ENCODE results near the gene RELL1. TPM values are rescaled to one million over a fixed set of nuclear protein-coding genes. Genes with fewer than 3 reads are reported as not detected.
A peak's percentile ranks its signal among the peaks of the same experiment; 100 is the strongest.

RELL1 gene
- polyA plus RNA-seq, 1 of the 3 experiments (the other 2 are of a cell fraction) = 4.5 TPM

DNA sequence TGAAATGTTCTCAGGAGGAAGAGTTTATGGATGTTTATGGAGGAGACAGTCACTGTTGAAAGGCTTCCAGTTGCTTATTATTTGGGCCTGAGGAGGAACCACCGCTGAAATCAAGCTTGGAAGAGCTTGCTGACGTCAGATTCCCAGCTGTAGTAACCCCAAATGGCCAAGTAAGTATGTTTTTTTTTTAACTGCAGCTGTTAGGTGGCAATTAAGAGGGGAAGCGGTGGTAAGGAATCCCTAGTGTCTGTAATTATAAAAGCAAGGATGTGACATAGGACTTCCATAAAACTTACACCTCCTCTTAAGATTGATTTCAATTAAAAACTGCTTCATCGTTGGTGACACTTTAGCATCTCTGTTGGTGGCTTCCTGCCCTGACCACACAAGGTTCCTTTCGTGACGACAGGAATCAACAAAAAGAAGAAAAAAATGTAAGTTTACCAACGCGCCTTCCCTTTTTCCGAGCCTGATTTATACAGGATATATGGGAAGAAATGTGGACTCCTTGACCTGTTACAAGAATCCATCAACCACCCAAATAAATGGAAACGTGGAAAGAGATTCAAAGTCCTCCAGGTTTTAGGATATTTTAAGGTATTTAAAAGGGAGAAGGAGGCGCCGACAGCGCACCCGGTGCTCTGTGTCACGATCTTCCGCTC, 884 bp downstream of the RELL1 start:
- H3K79me2 ChIP-seq (ENCODE audit: insufficient read depth) = peaks cover 40% of the 10 kb centered on the region

DNA sequence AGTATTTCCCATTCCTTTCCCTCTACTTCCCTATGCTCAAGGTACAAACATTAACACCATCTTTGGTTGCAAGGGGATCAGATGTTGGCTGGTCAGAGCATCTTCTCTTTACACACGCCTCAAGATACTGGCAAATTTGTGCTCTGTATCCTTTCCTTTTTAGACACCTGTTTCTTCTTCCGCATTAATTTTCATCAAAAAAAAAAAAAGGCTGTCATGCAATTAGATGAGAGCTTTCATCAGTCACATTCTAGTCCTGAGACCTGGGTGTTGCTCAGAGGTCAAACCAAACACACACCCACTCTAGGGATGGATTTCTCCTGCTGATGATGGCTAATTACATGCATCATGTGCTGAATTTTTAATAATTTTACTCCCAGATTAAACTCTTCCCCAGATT, 2.0 kb downstream of the RELL1 start:
- Histone ChIP-seq H3K9ac (no peak overlapping the region), H2AFZ (ENCODE audit: low read depth) (no peak overlapping the region), H3K27ac (ENCODE audit: low read depth in 2 of 2, low read length in 1 of 2) (no peak overlapping the region), H3K36me3 (replicated peaks in 1 of 2; ENCODE audit: control insufficient read depth in 1 of 2, insufficient read depth in 2 of 2, low read length in 1 of 2) (no peaks in the 10 kb centered on the region), H3K79me2 (ENCODE audit: insufficient read depth) (peaks cover 51% of the 10 kb centered on the region), H3K4me1 (ENCODE audit: control insufficient read depth in 1 of 2, insufficient read depth in 2 of 2, low read depth in 1 of 2, low read length in 1 of 2) (peaks cover 3 to 16% of the 10 kb centered on the region in 2 experiments; a peak in 3 of 4 replicates), H3K4me2 (0 out of 2 replicates have a peak overlapping the region, but pooled peaks have one; percentile 76), H3K9me3 (no peaks in the 10 kb centered on the region), H3K4me3 (ENCODE audit: low read depth in 2 of 2, low read length in 1 of 2) (no peak overlapping the region), H3K27me3 (ENCODE audit: insufficient read depth) (no peaks in the 10 kb centered on the region), H3K9me2 (no peaks in the 10 kb centered on the region), H4K20me1 (ENCODE audit: insufficient read depth) (0 out of 2 replicates have a peak, but pooled peaks cover 3% of the 10 kb centered on the region), H3F3A (replicated peaks; ENCODE audit: insufficient read depth) (no peaks in the 10 kb centered on the region)
- CTCF ChIA-PET = no interaction called here
- TF ChIP-seq RAD21 (IDR thresholded peaks at IDR 0.05; ENCODE audit: low read length) = no peak
- no peak for TF ChIP-seq ELF1 (IDR thresholded peaks at IDR 0.05)
- TF ChIP-seq RCOR1 (IDR thresholded peaks at IDR 0.05; ENCODE audit: low read length) = no peak
- TF ChIP-seq RFX5 (IDR thresholded peaks at IDR 0.05; ENCODE audit: low read length) = no peak
- no peak for TF ChIP-seq NRF1 (IDR thresholded peaks at IDR 0.05; ENCODE audit: low read depth, low read length)
- no peak for TF ChIP-seq MEF2A (IDR thresholded peaks at IDR 0.05; ENCODE audit: borderline replicate concordance, low read depth)
- TF ChIP-seq, protein P1, sequence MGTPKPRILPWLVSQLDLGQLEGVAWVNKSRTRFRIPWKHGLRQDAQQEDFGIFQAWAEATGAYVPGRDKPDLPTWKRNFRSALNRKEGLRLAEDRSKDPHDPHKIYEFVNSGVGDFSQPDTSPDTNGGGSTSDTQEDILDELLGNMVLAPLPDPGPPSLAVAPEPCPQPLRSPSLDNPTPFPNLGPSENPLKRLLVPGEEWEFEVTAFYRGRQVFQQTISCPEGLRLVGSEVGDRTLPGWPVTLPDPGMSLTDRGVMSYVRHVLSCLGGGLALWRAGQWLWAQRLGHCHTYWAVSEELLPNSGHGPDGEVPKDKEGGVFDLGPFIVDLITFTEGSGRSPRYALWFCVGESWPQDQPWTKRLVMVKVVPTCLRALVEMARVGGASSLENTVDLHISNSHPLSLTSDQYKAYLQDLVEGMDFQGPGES (IDR thresholded peaks at IDR 0.05; ENCODE audit: low read depth, low read length) = no peak
- TF ChIP-seq TEAD4 (IDR thresholded peaks at IDR 0.05; ENCODE audit: borderline replicate concordance, insufficient read depth) = no peak
- no peak for TF ChIP-seq JUND (IDR thresholded peaks at IDR 0.05)
- TF ChIP-seq GATA2 (CRISPR knock-in tag; IDR thresholded peaks at IDR 0.05) = no peak
- TF ChIP-seq GABPA (IDR thresholded peaks at IDR 0.05; ENCODE audit: low read depth) = no peak
- TF ChIP-seq NFIC (IDR thresholded peaks at IDR 0.05; ENCODE audit: borderline replicate concordance) = no peak
- no peak for TF ChIP-seq FOXJ3 (CRISPR knock-in tag; IDR thresholded peaks at IDR 0.05)
- DNase-seq = no peak
- WGBS (ENCODE audit: low lambda C conversion rate) = 94% methylated on average over 2 of the region's 2 CpGs
- POLR2A ChIA-PET = no interaction called here

More for the DNA sequence above, 884 bp downstream of the RELL1 start:
- peak overlapping the region; percentile 76 for H3K4me2 ChIP-seq
- H3K27ac ChIP-seq (ENCODE audit: low read depth in 2 of 2, low read length in 1 of 2) = peak overlapping the region; percentile 56 to 76; a peak in 3 of 4 replicates
- POLR2A ChIA-PET = no interaction called here
- H3K9me2 ChIP-seq = no peaks in the 10 kb centered on the region
- CTCF ChIA-PET = no interaction called here
- 18% methylated on average over 16 of the region's 16 CpGs for WGBS (ENCODE audit: low lambda C conversion rate)
- DNase-seq = no peak
- TF ChIP-seq, protein P2, sequence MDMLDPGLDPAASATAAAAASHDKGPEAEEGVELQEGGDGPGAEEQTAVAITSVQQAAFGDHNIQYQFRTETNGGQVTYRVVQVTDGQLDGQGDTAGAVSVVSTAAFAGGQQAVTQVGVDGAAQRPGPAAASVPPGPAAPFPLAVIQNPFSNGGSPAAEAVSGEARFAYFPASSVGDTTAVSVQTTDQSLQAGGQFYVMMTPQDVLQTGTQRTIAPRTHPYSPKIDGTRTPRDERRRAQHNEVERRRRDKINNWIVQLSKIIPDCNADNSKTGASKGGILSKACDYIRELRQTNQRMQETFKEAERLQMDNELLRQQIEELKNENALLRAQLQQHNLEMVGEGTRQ (IDR thresholded peaks at IDR 0.05; ENCODE audit: borderline replicate concordance, low read depth, low read length) = no peak
- TF ChIP-seq CHD2 (IDR thresholded peaks at IDR 0.05; ENCODE audit: low read length, partially characterized antibody) = no peak
- H3K9me3 ChIP-seq = no peaks in the 10 kb centered on the region
- 0 out of 2 replicates have a peak, but pooled peaks cover 3% of the 10 kb centered on the region for H4K20me1 ChIP-seq (ENCODE audit: insufficient read depth)
- H3K4me3 ChIP-seq (ENCODE audit: low read depth in 2 of 2, low read length in 1 of 2) = peak overlapping the region; percentile 64 to 91
- H3F3A ChIP-seq (replicated peaks; ENCODE audit: insufficient read depth) = no peaks in the 10 kb centered on the region
- H2AFZ ChIP-seq (ENCODE audit: low read depth) = peak overlapping the region; percentile 86
- H3K4me1 ChIP-seq (ENCODE audit: control insufficient read depth in 1 of 2, insufficient read depth in 2 of 2, low read depth in 1 of 2, low read length in 1 of 2) = peaks cover 3 to 16% of the 10 kb centered on the region in 2 experiments; a peak in 3 of 4 replicates
- H3K27me3 ChIP-seq (ENCODE audit: insufficient read depth) = no peaks in the 10 kb centered on the region
- no peaks in the 10 kb centered on the region for H3K36me3 ChIP-seq (replicated peaks in 1 of 2; ENCODE audit: control insufficient read depth in 1 of 2, insufficient read depth in 2 of 2, low read length in 1 of 2)
- H3K9ac ChIP-seq = peak overlapping the region; percentile 93
